Stimulated activated memory B cell treated with anti-CD40 and anti-IgM and Interleukin-4, amounts not matched to agents 10 μg/mL and 1 μg/mL and 100 μg/mL, for 72 hours (primary cell): ENCODE measurements around the gene MED13.
"Not testable (repeated sequence)": the region's sequence is repeated elsewhere in the genome, so short reads cannot be mapped to it uniquely, and the experiment has no call there.

ENCODE experiments used
- ATAC-seq: fragments of 150-1000 bp; cut with Tn5 transposase; 2 replicates; pipeline ENCODE4 v1.10.0; 2021
- H3K27ac Mint-ChIP-seq: one replicate; pipeline ENCODE4 v1.8.0; 2022; ENCODE audit warnings: mild to moderate bottlenecking, mixed read lengths
- H3K27me3 Mint-ChIP-seq: one replicate; pipeline ENCODE4 v1.8.0; 2022; ENCODE audit warnings: mixed read lengths
- H3K36me3 Mint-ChIP-seq: one replicate; pipeline ENCODE4 v1.8.0; 2022; ENCODE audit warnings: mixed read lengths
- H3K4me1 Mint-ChIP-seq: one replicate; pipeline ENCODE4 v1.8.0; 2022; ENCODE audit warnings: mixed read lengths
- H3K4me3 Mint-ChIP-seq: one replicate; pipeline ENCODE4 v1.8.0; 2022; ENCODE audit warnings: mild to moderate bottlenecking, moderate library complexity, mixed read lengths
- H3K9me3 Mint-ChIP-seq: one replicate; pipeline ENCODE4 v1.8.0; 2022; ENCODE audit warnings: mixed read lengths

The MED13 gene

GRCh38 chr17:62076864-62077788 is 12.0 kb upstream of the MED13 start:
- Mint-ChIP-seq H3K4me3 (no peak overlapping the region), H3K27ac (no peak overlapping the region), H3K27me3 (no peaks in the 10 kb centered on the region), H3K4me1 (no peaks in the 10 kb centered on the region), H3K36me3 (no peaks in the 10 kb centered on the region), H3K9me3 (no peaks in the 10 kb centered on the region)
- ATAC-seq = no peak

DNA sequence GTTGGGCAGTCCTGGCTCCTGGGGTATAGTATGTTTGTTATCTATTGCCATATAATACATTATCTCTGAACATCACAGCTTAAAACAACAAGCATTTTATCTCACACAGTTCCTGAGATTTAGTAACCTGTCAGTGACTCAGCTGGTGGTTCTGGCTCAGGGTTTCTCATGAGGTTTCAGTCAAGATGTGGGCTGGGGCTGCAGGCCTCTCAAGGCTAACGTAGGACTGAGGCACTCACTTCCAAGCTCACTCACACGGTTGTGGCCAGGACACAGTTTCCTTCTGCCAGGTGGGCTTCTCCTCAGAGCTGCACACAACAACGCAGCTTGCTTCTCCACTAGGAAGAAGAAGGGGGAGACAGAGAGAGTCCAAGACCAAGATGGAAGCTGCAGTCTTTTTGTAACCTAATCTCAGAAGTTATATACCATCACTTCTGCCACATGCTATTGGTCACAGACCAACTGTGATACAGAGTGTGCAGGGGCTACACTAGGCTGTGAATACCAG is 10.3 kb upstream of the MED13 start:
- Mint-ChIP-seq H3K4me3 (no peak overlapping the region), H3K27ac (no peak overlapping the region), H3K4me1 (no peaks in the 10 kb centered on the region), H3K27me3 (no peaks in the 10 kb centered on the region), H3K36me3 (no peaks in the 10 kb centered on the region), H3K9me3 (no peaks in the 10 kb centered on the region)
- ATAC-seq = no peak

DNA sequence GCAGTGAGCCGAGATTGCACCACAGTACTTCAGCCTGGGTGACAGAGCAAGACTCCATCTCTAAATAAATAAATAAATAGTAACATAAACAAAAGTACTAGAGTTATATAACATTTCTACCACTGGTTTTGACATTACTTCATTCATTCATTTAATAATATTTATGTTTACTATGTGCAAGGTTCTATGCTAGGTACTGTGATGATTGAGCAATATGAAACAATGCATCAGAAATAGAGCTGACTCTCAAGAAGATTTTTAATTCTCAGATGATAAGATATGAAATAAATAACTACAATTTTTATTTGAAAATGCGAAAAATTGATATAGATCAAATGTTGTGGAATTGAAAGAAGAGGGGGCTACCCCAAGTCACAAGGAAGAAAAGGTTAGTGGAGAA is 8.9 kb upstream of the MED13 start:
- Mint-ChIP-seq H3K27me3 (no peaks in the 10 kb centered on the region), H3K4me1 (no peaks in the 10 kb centered on the region), H3K27ac (no peak overlapping the region), H3K9me3 (no peaks in the 10 kb centered on the region), H3K4me3 (no peak overlapping the region), H3K36me3 (no peaks in the 10 kb centered on the region)
- ATAC-seq = no peak

GRCh38 chr17:62072855-62073254 is 7.8 kb upstream of the MED13 start:
- not testable (repeated sequence) for ATAC-seq

GRCh38 chr17:62070900-62071299 is 5.8 kb upstream of the MED13 start:
- Mint-ChIP-seq H3K9me3 (no peaks in the 10 kb centered on the region), H3K4me1 (no peaks in the 10 kb centered on the region), H3K27ac (no peak overlapping the region), H3K4me3 (no peak overlapping the region), H3K27me3 (no peaks in the 10 kb centered on the region), H3K36me3 (no peaks in the 10 kb centered on the region)
- ATAC-seq = no peak

More at GRCh38 chr17:62072855-62073254, 7.8 kb upstream of the MED13 start:
- not testable (repeated sequence) for H3K36me3 Mint-ChIP-seq, H3K27ac Mint-ChIP-seq, H3K27me3 Mint-ChIP-seq, H3K9me3 Mint-ChIP-seq, H3K4me3 Mint-ChIP-seq, H3K4me1 Mint-ChIP-seq

GRCh38 chr17:62067165-62068145 is 2.4 kb upstream of the MED13 start:
- Mint-ChIP-seq H3K27ac (no peak overlapping the region), H3K27me3 (no peaks in the 10 kb centered on the region), H3K4me1 (peaks cover 21% of the 10 kb centered on the region), H3K36me3 (peaks cover 14% of the 10 kb centered on the region), H3K9me3 (no peaks in the 10 kb centered on the region), H3K4me3 (no peak overlapping the region)
- ATAC-seq = no peak

DNA sequence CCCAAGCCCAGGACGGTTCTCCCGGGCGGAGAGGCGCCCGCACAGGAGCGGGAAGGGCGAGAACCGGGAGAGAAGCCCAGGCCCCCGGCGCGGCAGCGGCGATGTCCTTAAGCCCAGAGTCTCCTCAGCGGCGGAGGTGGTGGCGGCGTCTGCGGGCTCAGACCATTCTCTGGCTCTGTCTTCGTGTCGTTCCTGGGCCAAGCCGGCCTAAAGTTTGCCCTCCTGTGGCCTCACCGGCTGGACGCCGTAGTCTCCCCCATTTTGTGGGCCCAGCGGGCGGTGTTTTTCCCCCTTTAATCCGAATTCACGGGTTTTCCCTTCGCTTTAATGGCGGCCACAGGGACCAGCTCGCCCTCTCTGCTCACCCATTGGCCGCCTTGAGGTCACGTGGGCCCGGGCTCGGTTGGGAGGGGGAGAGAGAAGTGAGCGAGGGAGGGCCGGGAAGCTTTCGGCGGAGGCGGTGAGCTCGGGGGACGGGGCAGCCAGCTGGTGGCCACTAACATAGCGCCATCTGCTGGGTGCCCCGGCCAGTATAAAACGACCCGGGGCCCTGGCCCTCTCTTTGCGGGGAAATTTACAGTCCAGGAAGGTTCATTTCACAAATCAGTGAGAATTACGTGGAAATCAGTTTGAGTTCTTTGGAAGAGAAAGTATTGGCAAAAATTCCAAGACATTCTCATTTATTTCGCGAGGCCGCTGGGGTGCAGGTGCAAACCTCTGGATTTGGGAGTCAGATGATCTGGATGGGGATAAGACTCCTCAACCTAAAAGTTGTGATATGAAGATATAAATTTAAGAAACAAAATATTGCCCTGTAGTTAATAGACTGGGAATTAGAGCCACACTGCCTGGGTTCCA is 762 bp upstream of the MED13 start:
- H3K27ac Mint-ChIP-seq = peak overlapping the region; percentile 91
- no peaks in the 10 kb centered on the region for H3K9me3 Mint-ChIP-seq
- peaks cover 28% of the 10 kb centered on the region for H3K4me1 Mint-ChIP-seq
- H3K27me3 Mint-ChIP-seq = no peaks in the 10 kb centered on the region
- H3K36me3 Mint-ChIP-seq = peaks cover 16% of the 10 kb centered on the region
- peak; percentile 99 for ATAC-seq
- peak overlapping the region; percentile 88 for H3K4me3 Mint-ChIP-seq

DNA sequence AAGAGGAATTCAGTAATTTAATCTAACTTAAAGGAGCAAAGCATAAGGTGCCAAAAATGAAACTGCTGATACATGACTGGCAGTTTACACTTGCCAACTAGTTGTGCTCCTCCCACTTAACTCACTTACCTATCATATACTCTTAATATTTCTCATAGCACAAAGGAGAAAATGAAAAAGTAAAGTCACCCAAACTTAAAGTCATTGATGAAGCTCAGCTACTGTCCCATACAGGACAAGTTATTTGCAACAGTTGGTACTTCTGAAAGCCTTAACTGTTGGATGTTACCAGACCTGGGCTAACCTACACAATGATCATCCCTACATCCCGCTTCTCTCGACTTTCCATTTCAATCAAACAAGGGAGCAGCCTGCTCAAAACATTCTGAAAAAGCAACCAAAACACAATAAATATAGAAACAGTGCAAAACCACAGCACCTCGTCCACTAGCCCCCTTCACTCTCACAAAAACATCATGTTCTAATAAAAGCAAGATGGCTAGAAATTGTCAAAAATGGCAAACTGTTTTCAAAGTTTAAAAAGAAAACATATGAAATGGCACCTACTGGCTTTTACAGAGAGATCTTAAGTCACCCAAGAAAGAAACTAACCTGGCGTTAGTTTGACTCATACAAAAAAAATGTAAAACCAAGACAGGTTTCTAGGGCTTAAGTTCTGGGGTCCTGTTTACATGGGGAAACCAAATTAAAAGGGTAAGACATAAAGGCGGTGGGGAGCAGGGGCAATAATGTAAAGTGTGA is 868 bp downstream of the MED13 start:
- peaks cover 22% of the 10 kb centered on the region for H3K36me3 Mint-ChIP-seq
- H3K9me3 Mint-ChIP-seq = no peaks in the 10 kb centered on the region
- peak overlapping the region; percentile 94 for H3K4me3 Mint-ChIP-seq
- peak overlapping the region; percentile 91 for H3K27ac Mint-ChIP-seq
- peaks cover 44% of the 10 kb centered on the region for H3K4me1 Mint-ChIP-seq
- H3K27me3 Mint-ChIP-seq = no peaks in the 10 kb centered on the region
- no peak for ATAC-seq

- no peak for ATAC-seq
- H3K36me3 Mint-ChIP-seq = peaks cover 27% of the 10 kb centered on the region
- H3K4me1 Mint-ChIP-seq = peaks cover 56% of the 10 kb centered on the region
- H3K4me3 Mint-ChIP-seq = peak overlapping the region; percentile 94
- peak overlapping the region; percentile 91 for H3K27ac Mint-ChIP-seq
- no peaks in the 10 kb centered on the region for H3K9me3 Mint-ChIP-seq
- H3K27me3 Mint-ChIP-seq = no peaks in the 10 kb centered on the region
Measured at GRCh38 chr17:62062944-62063343, 2.1 kb downstream of the MED13 start.

DNA sequence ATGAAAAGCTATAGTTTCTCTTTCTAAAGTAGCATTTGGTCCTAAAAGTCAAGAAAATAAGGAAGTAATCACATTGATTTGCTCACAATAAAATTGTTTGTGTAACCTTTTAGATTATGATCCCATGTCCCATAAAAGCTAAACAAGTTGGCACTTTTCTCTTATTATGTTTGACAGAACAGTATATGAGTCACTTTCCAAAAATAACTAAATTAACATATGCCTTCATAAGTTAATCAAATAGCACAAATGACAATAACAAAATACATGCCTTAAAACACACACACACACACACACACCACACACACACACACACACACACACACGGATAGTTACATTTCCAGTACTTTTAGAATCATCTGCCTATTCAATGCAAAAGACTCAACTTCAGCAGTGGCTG is 2.8 kb downstream of the MED13 start:
- Mint-ChIP-seq H3K4me1 (peaks cover 61% of the 10 kb centered on the region), H3K4me3 (peak overlapping the region; percentile 94)

DNA sequence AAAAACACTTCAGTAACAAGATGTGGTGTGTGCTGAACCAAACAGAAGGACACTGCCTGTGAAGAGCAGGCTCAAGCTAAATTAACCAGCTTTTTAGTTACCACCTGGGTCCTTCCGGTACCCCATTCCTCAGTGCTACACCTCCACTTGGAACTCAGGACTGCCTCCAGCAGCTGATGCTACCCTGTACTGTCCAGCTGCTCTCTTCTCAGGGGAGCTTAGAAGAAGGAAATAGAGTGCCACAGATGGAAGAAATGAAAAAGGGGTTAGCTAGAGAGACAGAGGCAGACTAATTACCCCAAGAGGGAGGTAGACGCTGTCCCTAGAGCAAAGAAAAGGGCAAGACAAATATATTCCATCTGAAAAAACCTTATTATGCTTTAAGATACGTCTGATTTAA is 5.7 kb downstream of the MED13 start:
- peaks cover 65% of the 10 kb centered on the region for H3K4me1 Mint-ChIP-seq
- H3K4me3 Mint-ChIP-seq = no peak overlapping the region
- ATAC-seq = no peak
- no peaks in the 10 kb centered on the region for H3K9me3 Mint-ChIP-seq
- H3K27me3 Mint-ChIP-seq = no peaks in the 10 kb centered on the region
- H3K36me3 Mint-ChIP-seq = peaks cover 34% of the 10 kb centered on the region
- no peak overlapping the region for H3K27ac Mint-ChIP-seq

More for the DNA sequence above, 2.8 kb downstream of the MED13 start:
- Mint-ChIP-seq H3K27ac (peak overlapping the region; percentile 91), H3K36me3 (peaks cover 29% of the 10 kb centered on the region), H3K27me3 (no peaks in the 10 kb centered on the region), H3K9me3 (no peaks in the 10 kb centered on the region)
- ATAC-seq = no peak

GRCh38 chr17:62058611-62059010 is 6.5 kb downstream of the MED13 start:
- no peak overlapping the region for H3K27ac Mint-ChIP-seq
- H3K4me3 Mint-ChIP-seq = no peak overlapping the region
- no peaks in the 10 kb centered on the region for H3K27me3 Mint-ChIP-seq
- ATAC-seq = no peak
- peaks cover 61% of the 10 kb centered on the region for H3K4me1 Mint-ChIP-seq
- H3K36me3 Mint-ChIP-seq = peaks cover 32% of the 10 kb centered on the region
- H3K9me3 Mint-ChIP-seq = no peaks in the 10 kb centered on the region

- H3K27ac Mint-ChIP-seq = no peak overlapping the region
- peaks cover 33% of the 10 kb centered on the region for H3K36me3 Mint-ChIP-seq
- ATAC-seq = no peak
- no peak overlapping the region for H3K4me3 Mint-ChIP-seq
- peaks cover 61% of the 10 kb centered on the region for H3K4me1 Mint-ChIP-seq
- H3K9me3 Mint-ChIP-seq = no peaks in the 10 kb centered on the region
- H3K27me3 Mint-ChIP-seq = no peaks in the 10 kb centered on the region
Measured at GRCh38 chr17:62057696-62058095, 7.4 kb downstream of the MED13 start.

DNA sequence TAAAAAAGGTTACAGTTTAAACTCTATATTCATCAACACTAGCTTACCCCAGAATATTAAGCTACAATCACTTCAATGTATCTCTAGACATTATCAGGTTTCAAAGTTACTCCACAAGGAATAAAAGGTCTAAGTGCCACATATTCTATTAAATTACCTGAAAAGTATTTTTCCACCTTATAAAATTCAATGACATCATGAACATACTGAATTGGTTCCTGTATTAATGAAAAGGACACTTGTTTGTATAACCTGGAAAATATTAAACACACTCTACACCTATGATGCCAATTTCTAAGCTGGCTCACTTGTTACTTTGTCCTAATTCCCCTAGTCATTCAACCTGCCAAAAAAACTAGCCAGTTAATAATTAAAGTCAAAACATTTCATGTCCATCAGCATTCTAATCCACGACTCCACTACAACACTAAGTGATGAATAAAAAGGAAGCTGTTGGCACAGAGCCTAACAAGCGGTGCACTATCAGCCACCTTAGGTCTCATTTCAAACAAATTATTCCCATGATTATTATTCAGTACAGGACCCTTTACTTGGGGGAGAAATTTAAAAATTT is 12.2 kb downstream of the MED13 start:
- Mint-ChIP-seq H3K9me3 (no peaks in the 10 kb centered on the region), H3K4me3 (no peak overlapping the region), H3K36me3 (peaks cover 45% of the 10 kb centered on the region), H3K27me3 (no peaks in the 10 kb centered on the region), H3K27ac (peak overlapping the region; percentile 17), H3K4me1 (peaks cover 56% of the 10 kb centered on the region)
- no peak for ATAC-seq
